HCT116 (cell line): ENCODE data around the gene CXCR6.

Experiments
- ATF3 ChIP-seq: IDR thresholded peaks from 2 replicates; pipeline ENCODE4 v1.6.1; 2012
- CEBPB ChIP-seq: IDR thresholded peaks from 2 replicates; pipeline ENCODE4 v1.6.1; 2012; ENCODE audit warnings: low read depth
- CTCF ChIP-seq, 3 experiments: fragments of 200-600 bp in 1 of 3; sonication (generic) in 1 of 3; IDR thresholded peaks in 2 of 3; conservative IDR thresholded peaks in 1 of 3; 2 replicates each; pipeline ENCODE4 v1.5.1; 2012 to 2017; ENCODE audit warnings: low read depth in 2 of 3, low read length in 2 of 3, antibody characterized with exemption in 1 of 3, borderline replicate concordance in 1 of 3, control low read depth in 1 of 3, mild to moderate bottlenecking in 1 of 3, mixed read lengths in 1 of 3, mixed run types in 1 of 3, moderate library complexity in 1 of 3; ENCODE audit not compliant: insufficient read depth in 1 of 3
- ELF1 ChIP-seq: IDR thresholded peaks from 2 replicates; pipeline ENCODE4 v1.6.1; 2012; ENCODE audit warnings: low read depth, borderline replicate concordance
- EZH2 ChIP-seq: fragments of 200-600 bp; sonication (generic); IDR thresholded peaks from 2 replicates; pipeline ENCODE4 v1.6.1; 2017; ENCODE audit warnings: antibody characterized with exemption, mixed run types
- EZH2phosphoT487 ChIP-seq: fragments of 200-600 bp; IDR thresholded peaks from 2 replicates; pipeline ENCODE4 v1.6.1; 2018; ENCODE audit warnings: antibody characterized with exemption, borderline replicate concordance
- FOSL1 ChIP-seq: IDR thresholded peaks from 2 replicates; pipeline ENCODE4 v1.6.1; 2012; ENCODE audit warnings: low read depth
- MAX ChIP-seq: IDR thresholded peaks from 2 replicates; pipeline ENCODE4 v1.6.1; 2012
- POLR2A ChIP-seq: IDR thresholded peaks from 2 replicates; pipeline ENCODE4 v1.7.0; 2011; ENCODE audit warnings: borderline replicate concordance; ENCODE audit not compliant: insufficient read depth, insufficient read length; ENCODE audit errors: extremely low read depth
- POLR2AphosphoS5 ChIP-seq: IDR thresholded peaks from 2 replicates; pipeline ENCODE4 v1.6.1; 2011; ENCODE audit warnings: mild to moderate bottlenecking, low read depth, low read length, moderate library complexity
- RAD21 ChIP-seq: IDR thresholded peaks from 2 replicates; pipeline ENCODE4 v1.6.1; 2012; ENCODE audit warnings: low read depth, mild to moderate bottlenecking
- SIN3A ChIP-seq: IDR thresholded peaks from 2 replicates; pipeline ENCODE4 v1.6.1; 2012; ENCODE audit warnings: low read depth
- YY1 ChIP-seq: IDR thresholded peaks from 2 replicates; pipeline ENCODE4 v1.6.1; 2011; ENCODE audit warnings: low read length, low read depth, moderate library complexity, mild to moderate bottlenecking; ENCODE audit not compliant: insufficient replicate concordance; ENCODE audit errors: extremely low read depth

GRCh38 chr3:45959201-45959600 lies 15.9 kb downstream of the CXCR6 start:
- no peak for TF ChIP-seq POLR2A
- TF ChIP-seq CTCF (IDR thresholded peaks at IDR 0.05 in 2 of 3, conservative IDR thresholded peaks at IDR 0.05 in 1 of 3; ENCODE audit: borderline replicate concordance in 1 of 3, insufficient read depth in 1 of 3, low read depth in 2 of 3, low read length in 2 of 3): no peak
- no peak for TF ChIP-seq POLR2AphosphoS5
- no peak for TF ChIP-seq FOSL1
- TF ChIP-seq SIN3A: no peak
- TF ChIP-seq YY1: no peak
- no peak for TF ChIP-seq MAX
- TF ChIP-seq RAD21: no peak
- TF ChIP-seq EZH2: no peak
- TF ChIP-seq EZH2phosphoT487: no peak
- TF ChIP-seq CEBPB: no peak
- TF ChIP-seq ATF3: no peak
- TF ChIP-seq ELF1: no peak
